GM12878 (cell line): ENCODE measurements around the gene ZNF511. TPM values are rescaled to one million over a fixed set of nuclear protein-coding genes. Genes with fewer than 3 reads are reported as not detected.

ENCODE experiments used
- ATAC-seq: fragments of 200-7000 bp; cut with Tn5 transposase; 3 replicates; pipeline ENCODE4 v1.9.1; 2020; ENCODE audit warnings: mild to moderate bottlenecking, moderate library complexity
- BruUV-seq: library from RNA; stranded (reverse); fragments of 400-500 nt; replicated peaks from 2 replicates; lab custom pipeline; 2021; lab: Mats Ljungman, UMichigan
- CTCF ChIA-PET: fragments of 300-600 bp; sonication (Branson Sonifier 250); formaldehyde crosslinking; extraction: SDS; loops from one replicate; lab custom pipeline; 2021; ENCODE audit warnings: inconsistent platforms; lab: Yijun Ruan, JAX
- POLR2A ChIA-PET: fragments of 350-600 bp; formaldehyde crosslinking; extraction: SDS; loops from one replicate; lab custom pipeline; 2021; ENCODE audit warnings: inconsistent platforms; lab: Charles Lee
- RAD21 ChIA-PET: fragments of 300-600 bp; sonication (Branson Sonifier 250); formaldehyde crosslinking; loops from one replicate; lab custom pipeline; 2023; ENCODE audit warnings: antibody characterized with exemption; ENCODE audit not compliant: unreplicated experiment; lab: Charles Lee
- SMC1A ChIA-PET: fragments of 300-600 bp; sonication (Branson Sonifier 250); formaldehyde crosslinking; loops from one replicate; lab custom pipeline; 2023; ENCODE audit not compliant: unreplicated experiment, uncharacterized antibody; lab: Charles Lee
- DNase-seq: peaks from one replicate; pipeline ENCODE4 v3.0.0-alpha.2; 2011; ENCODE audit warnings: low read depth, low spot score
- FAIRE-seq: peaks from 3 replicates; lab custom pipeline; 2011; peaks lifted over from hg19 to GRCh38; lab: Jason Lieb, UNC
- H2AFZ ChIP-seq: 2 replicates; pipeline ENCODE4 v1.6.0; 2011; ENCODE audit warnings: low read depth, low read length, control low read depth; ENCODE audit not compliant: control insufficient read depth
- H3K27ac ChIP-seq: 2 replicates; pipeline ENCODE4 v1.5.1; 2011; ENCODE audit warnings: control low read depth; ENCODE audit not compliant: control insufficient read depth, insufficient read depth
- H3K27me3 ChIP-seq, 2 experiments: replicated peaks in 1 of 2; 2 replicates each; pipeline versions ENCODE4 v1.6.0 to v1.6.1; 2011; ENCODE audit warnings: low read length in 1 of 2; ENCODE audit not compliant: control insufficient read depth in 2 of 2, insufficient read depth in 2 of 2
- H3K36me3 ChIP-seq, 2 experiments: 2 replicates each; pipeline ENCODE4 v1.5.1; 2011; ENCODE audit warnings: low read length in 1 of 2; ENCODE audit not compliant: control insufficient read depth in 2 of 2, insufficient read depth in 2 of 2
- H3K4me1 ChIP-seq: 2 replicates; pipeline ENCODE4 v1.6.1; 2011; ENCODE audit warnings: mild to moderate bottlenecking, low read length, moderate library complexity, mixed read lengths; ENCODE audit not compliant: control insufficient read depth, insufficient read depth
- H3K4me2 ChIP-seq: 2 replicates; pipeline ENCODE4 v1.6.0; 2011; ENCODE audit warnings: control low read depth; ENCODE audit not compliant: control insufficient read depth, insufficient read depth
- H3K4me3 ChIP-seq: fragments of 200-600 bp; sonication (generic); 2 replicates; pipeline ENCODE4 v1.5.1; 2016
- H3K79me2 ChIP-seq: 2 replicates; pipeline ENCODE4 v1.6.0; 2011; ENCODE audit warnings: low read length; ENCODE audit not compliant: control insufficient read depth, insufficient read depth
- H3K9ac ChIP-seq: 2 replicates; pipeline ENCODE4 v1.8.0; 2011; ENCODE audit warnings: low read length, control low read depth, mixed read lengths; ENCODE audit not compliant: control insufficient read depth, insufficient read depth
- H3K9me3 ChIP-seq: replicated peaks from 3 replicates; pipeline ENCODE4 v1.5.1; 2011; ENCODE audit warnings: mild to moderate bottlenecking, low read length; ENCODE audit not compliant: control insufficient read depth, insufficient read depth
- H4K20me1 ChIP-seq: 2 replicates; pipeline ENCODE4 v1.6.0; 2011; ENCODE audit not compliant: control insufficient read depth, insufficient read depth
- ATF7 ChIP-seq: fragments of 450-650 bp; IDR thresholded peaks from 2 replicates; pipeline ENCODE4 v1.6.1; 2016; ENCODE audit warnings: low read depth, mild to moderate bottlenecking
- CHD2 ChIP-seq: IDR thresholded peaks from 2 replicates; pipeline ENCODE4 v1.6.1; 2011; ENCODE audit warnings: low read depth, low read length, improper control_type of control experiment, borderline replicate concordance
- EGR1 ChIP-seq, 2 experiments: IDR thresholded peaks; 1 replicate in 1 of 2; 2 replicates in 1 of 2; pipeline ENCODE4 v1.6.1; 2011 to 2012; ENCODE audit warnings: low read depth in 2 of 2, low read length in 2 of 2, borderline replicate concordance in 1 of 2, mild to moderate bottlenecking in 1 of 2, moderate library complexity in 1 of 2
- HDAC2 ChIP-seq: fragments of 200-600 bp; sonication (generic); IDR thresholded peaks from 2 replicates; pipeline ENCODE4 v1.6.1; 2017
- MTA2 ChIP-seq: fragments of 450-650 bp; IDR thresholded peaks from 2 replicates; pipeline ENCODE4 v1.6.1; 2016; ENCODE audit warnings: low read depth, mild to moderate bottlenecking, moderate library complexity
- MXI1 ChIP-seq: fragments of 150-350 bp; IDR thresholded peaks from 2 replicates; pipeline ENCODE4 v1.6.1; 2011; ENCODE audit warnings: low read depth, mild to moderate bottlenecking, inconsistent platforms, low read length, improper control_type of control experiment
- NBN ChIP-seq: fragments of 450-650 bp; IDR thresholded peaks from 2 replicates; pipeline ENCODE4 v1.6.1; 2016
- POLR2A ChIP-seq: IDR thresholded peaks from 2 replicates; pipeline ENCODE4 v1.6.1; 2011; ENCODE audit warnings: low read depth, mild to moderate bottlenecking, low read length
- POLR2AphosphoS5 ChIP-seq: IDR thresholded peaks from 2 replicates; pipeline ENCODE4 v1.6.1; 2011; ENCODE audit warnings: mild to moderate bottlenecking, low read length, inconsistent platforms
- RUNX3 ChIP-seq: IDR thresholded peaks from 2 replicates; pipeline ENCODE4 v1.6.1; 2012; ENCODE audit warnings: low read length, inconsistent platforms
- SIX5 ChIP-seq: IDR thresholded peaks from 2 replicates; pipeline ENCODE4 v1.6.1; 2011; ENCODE audit warnings: mild to moderate bottlenecking, low read depth, low read length, moderate library complexity; ENCODE audit not compliant: severe bottlenecking
- WGBS: methylation state at CpG from one replicate; pipeline ENCODE4 v1.1.6; 2016; ENCODE audit warnings: low lambda C conversion rate; ENCODE audit not compliant: insufficient replicate concordance, insufficient coverage; ENCODE audit errors: missing lambda C conversion rate; 5-methylcytosine and 5-hydroxymethylcytosine counted together
- in situ Hi-C: fragments of 300-500 bp; cut with MboI; formaldehyde crosslinking; loops from 9 replicates; pipeline ENCODE4 v1.14.3; 2018; ENCODE audit warnings: mixed read lengths
- intact Hi-C: fragments of 100-400 bp; cut with micrococcal nuclease; formaldehyde crosslinking; loops from one replicate; pipeline ENCODE4 v1.14.2; 2022; ENCODE audit not compliant: unreplicated experiment
- polyA plus RNA-seq, 11 experiments: library from polyadenylated mRNA; depleted of rRNA in 4 of 11; unstranded in 6 of 11; stranded (reverse) in 5 of 11; fragments of >200 nt; fragmentation: Nextera tagmentation in 4 of 11; fragmentation: Illumina TruSeq in 1 of 11; extraction: Ambion mirVana in 4 of 11; extraction: Trizol in 1 of 11; gene quantifications; 1 replicate in 1 of 11; 2 replicates in 10 of 11; pipeline versions ENCODE4 v1.2.1 to v1.2.3, GENCODE V29; 2011 to 2016; ENCODE audit warnings: inconsistent platforms in 2 of 11, missing spikeins in 2 of 11, low read depth in 1 of 11
- total RNA-seq, 4 experiments: library from RNA; depleted of rRNA in 3 of 4; stranded (reverse); fragments of >200 nt in 3 of 4; fragmentation: Illumina TruSeq in 1 of 4; extraction: Trizol in 1 of 4; gene quantifications; 2 replicates each; pipeline versions ENCODE4 v1.2.1 to v1.2.3, GENCODE V29; 2013 to 2021
- TF ChIP-seq, protein P1 (sequence below): fragments of 450-650 bp; IDR thresholded peaks from 2 replicates; pipeline ENCODE4 v1.6.1; 2016; ENCODE audit warnings: mild to moderate bottlenecking
- TF ChIP-seq, protein P2 (sequence below): IDR thresholded peaks from 2 replicates; pipeline ENCODE4 v1.6.1; 2012; ENCODE audit warnings: low read length, inconsistent platforms

ZNF511 gene
- total and polyA plus RNA-seq, 10 of the 15 experiments (the other 5 are each of a cell fraction or from before 2014, with no cell fraction given) = 0.58 to 110 (median 32.0) TPM

DNA sequence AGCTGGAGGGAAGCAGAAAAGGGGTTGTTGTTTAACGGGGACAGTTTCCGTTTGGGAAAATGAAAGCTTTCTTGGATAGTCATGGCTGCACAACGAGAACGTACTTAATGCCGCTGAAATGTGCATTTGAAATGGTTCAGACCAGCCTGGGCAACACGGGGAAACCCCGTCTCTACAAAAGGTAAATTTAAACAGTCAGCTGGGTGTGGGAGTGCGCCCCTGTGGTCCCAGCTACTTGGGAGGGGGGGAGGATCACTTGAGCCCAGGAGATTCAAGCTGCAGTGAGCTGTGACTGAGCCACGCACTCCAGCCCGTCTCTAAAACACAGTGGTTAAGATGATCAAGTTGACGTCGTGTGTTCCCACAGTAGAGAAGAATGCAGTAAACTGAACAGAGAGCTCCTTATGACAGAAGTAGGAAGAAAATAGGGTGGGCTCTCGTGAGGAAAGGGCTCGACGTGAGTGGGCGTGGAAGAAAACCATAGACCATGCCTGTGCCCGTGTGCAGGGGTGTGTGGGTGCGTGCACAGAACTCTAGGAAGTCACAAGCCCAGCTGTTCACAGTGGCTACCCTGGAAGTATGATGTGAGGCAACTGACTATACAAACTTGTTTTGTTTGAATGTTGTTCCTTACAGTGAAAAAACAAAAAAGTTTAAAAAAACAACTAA, 53.2 kb downstream of the ZNF511 start:
- no peaks in the 10 kb centered on the region for H3K9me3 ChIP-seq
- peak overlapping the region; percentile 57 for H3K27ac ChIP-seq
- BruUV-seq = no TSS peak
- H3K27me3 ChIP-seq = no peaks in the 10 kb centered on the region
- ChIA-PET SMC1A (interaction anchor here (0.9 to 2.3 kb wide), 6 partner anchors 11 to 44 kb away, joined by 3 to 16 read pairs (median 4); partner anchors contain the start of genes ECHS1 and PAOX), POLR2A (interaction anchor here (1.1 to 1.2 kb wide), 4 partner anchors 9 to 31 kb away, joined by 4 to 5 read pairs (median 4); partner anchors contain the start of genes ECHS1 and PAOX), RAD21 (interaction anchor here (1.3 to 1.6 kb wide), 2 partner anchors 16 to 28 kb away, joined by 6 to 7 read pairs; no protein-coding TSS in a partner anchor), CTCF (interaction anchor here (1.0 to 2.4 kb wide), 3 partner anchors 9 to 47 kb away, joined by 3 to 14 read pairs (median 3); no protein-coding TSS in a partner anchor)
- H3K36me3 ChIP-seq = peaks cover 5% of the 10 kb centered on the region in 2 experiments
- ATAC-seq (no peak), DNase-seq (no peak), FAIRE-seq (no peak)
- in situ Hi-C loops (no loop called here), intact Hi-C loops (no loop called here)
- H3K4me1 ChIP-seq = peaks cover 18% of the 10 kb centered on the region
- peak overlapping the region; percentile 15; the same call in 1 of the 2 replicates for H3K4me3 ChIP-seq
- H3K79me2 ChIP-seq = no peaks in the 10 kb centered on the region; the same call in 1 of the 2 replicates
- no peaks in the 10 kb centered on the region for H4K20me1 ChIP-seq
- H2AFZ ChIP-seq = peak overlapping the region; percentile 52
- WGBS = 33% methylated on average over 18 of the region's 18 CpGs
- peak overlapping the region; percentile 69 for H3K4me2 ChIP-seq
- TF ChIP-seq MTA2 (0 out of 2 replicates have a peak, but pooled peaks have one; percentile 18), POLR2A (0 out of 2 replicates have a peak, but pooled peaks have one; percentile 1), HDAC2 (no peak), MXI1 (no peak), EGR1 (IDR thresholded peaks at IDR 0.05; ENCODE audit: borderline replicate concordance in 1 of 2, low read depth in 2 of 2, low read length in 2 of 2) (0 out of 3 replicates have a peak, but pooled peaks of 1 of the 2 experiments have one; percentile 2), SIX5 (no peak), RUNX3 (peak; percentile 49), CHD2 (0 out of 2 replicates have a peak, but pooled peaks have one; percentile 25), POLR2AphosphoS5 (peak; percentile 56), NBN (0 out of 2 replicates have a peak, but pooled peaks have one; percentile 26), ATF7 (no peak; the same call in 1 of the 2 replicates)
- TF ChIP-seq, protein P1, sequence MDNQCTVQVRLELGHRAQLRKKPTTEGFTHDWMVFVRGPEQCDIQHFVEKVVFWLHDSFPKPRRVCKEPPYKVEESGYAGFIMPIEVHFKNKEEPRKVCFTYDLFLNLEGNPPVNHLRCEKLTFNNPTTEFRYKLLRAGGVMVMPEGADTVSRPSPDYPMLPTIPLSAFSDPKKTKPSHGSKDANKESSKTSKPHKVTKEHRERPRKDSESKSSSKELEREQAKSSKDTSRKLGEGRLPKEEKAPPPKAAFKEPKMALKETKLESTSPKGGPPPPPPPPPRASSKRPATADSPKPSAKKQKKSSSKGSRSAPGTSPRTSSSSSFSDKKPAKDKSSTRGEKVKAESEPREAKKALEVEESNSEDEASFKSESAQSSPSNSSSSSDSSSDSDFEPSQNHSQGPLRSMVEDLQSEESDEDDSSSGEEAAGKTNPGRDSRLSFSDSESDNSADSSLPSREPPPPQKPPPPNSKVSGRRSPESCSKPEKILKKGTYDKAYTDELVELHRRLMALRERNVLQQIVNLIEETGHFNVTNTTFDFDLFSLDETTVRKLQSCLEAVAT = 0 out of 2 replicates have a peak, but pooled peaks have one; percentile 19
- TF ChIP-seq, protein P2, sequence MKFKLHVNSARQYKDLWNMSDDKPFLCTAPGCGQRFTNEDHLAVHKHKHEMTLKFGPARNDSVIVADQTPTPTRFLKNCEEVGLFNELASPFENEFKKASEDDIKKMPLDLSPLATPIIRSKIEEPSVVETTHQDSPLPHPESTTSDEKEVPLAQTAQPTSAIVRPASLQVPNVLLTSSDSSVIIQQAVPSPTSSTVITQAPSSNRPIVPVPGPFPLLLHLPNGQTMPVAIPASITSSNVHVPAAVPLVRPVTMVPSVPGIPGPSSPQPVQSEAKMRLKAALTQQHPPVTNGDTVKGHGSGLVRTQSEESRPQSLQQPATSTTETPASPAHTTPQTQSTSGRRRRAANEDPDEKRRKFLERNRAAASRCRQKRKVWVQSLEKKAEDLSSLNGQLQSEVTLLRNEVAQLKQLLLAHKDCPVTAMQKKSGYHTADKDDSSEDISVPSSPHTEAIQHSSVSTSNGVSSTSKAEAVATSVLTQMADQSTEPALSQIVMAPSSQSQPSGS = 0 out of 2 replicates have a peak, but pooled peaks have one; percentile 14
- TF ChIP-seq, all 136 proteins: peak for 9
- H3K9ac ChIP-seq = no peak overlapping the region
